GM23248 (cell line): ENCODE results near the gene SMYD1.

Source experiments
- EZH2 ChIP-seq: fragments of 200-600 bp; sonication (generic); IDR thresholded peaks from 2 replicates; pipeline ENCODE4 v1.6.1; 2018; ENCODE audit warnings: antibody characterized with exemption, mild to moderate bottlenecking; ENCODE audit not compliant: insufficient read depth, poor library complexity, severe bottlenecking
- EZH2phosphoT487 ChIP-seq: fragments of 200-600 bp; sonication (generic); IDR thresholded peaks from 2 replicates; pipeline ENCODE4 v1.6.1; 2018; ENCODE audit warnings: antibody characterized with exemption, moderate library complexity, mild to moderate bottlenecking, low read depth; ENCODE audit not compliant: insufficient read depth

DNA sequence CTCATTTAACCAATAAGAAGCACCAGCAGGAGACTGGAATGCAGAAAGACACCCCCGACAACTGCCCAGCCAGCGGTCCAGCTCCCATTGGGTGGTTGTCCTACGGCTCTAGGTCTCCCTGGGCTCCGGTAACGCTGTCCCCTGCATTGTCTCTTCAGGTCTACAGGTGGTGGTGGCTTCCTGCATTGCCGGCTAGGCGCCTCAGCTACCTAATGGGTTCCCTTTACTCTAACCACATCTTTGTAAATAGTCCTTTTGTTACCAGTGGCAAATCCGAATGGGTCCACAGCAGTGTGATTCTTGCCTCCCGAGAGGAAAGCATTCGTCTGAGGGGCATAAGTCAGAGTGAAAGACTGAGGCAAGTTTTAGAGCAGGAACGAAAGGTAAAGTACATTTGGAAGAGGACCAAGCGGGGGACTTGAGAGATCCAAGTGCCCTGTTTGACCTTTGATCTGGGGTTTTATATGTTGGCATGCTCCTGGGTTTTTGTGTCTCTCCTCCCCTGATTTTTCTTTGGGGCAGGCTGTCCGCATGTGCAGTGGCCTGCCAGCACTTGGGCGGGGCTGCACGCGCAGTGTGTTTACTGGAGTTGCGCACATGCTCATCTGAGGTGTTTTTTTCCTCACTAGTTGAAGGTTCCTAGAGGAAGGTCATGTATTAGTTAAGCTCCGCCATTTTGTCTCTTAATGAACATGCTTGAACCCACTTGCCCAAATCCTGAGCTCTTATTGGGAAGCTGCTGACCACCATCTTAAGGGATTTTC, 49.2 kb downstream of the SMYD1 start:
- TF ChIP-seq EZH2 = no peak
- TF ChIP-seq EZH2phosphoT487 = no peak
